ENCODE data around the gene ROR2.

Gene ROR2

GRCh38 chr9:91837981-91838731, 111.9 kb downstream of the ROR2 start:
- no peaks in the 10 kb centered on the region for H3K79me2 ChIP-seq (ENCODE audit: insufficient read depth, low read length)
- no peaks in the 10 kb centered on the region for H3K36me3 ChIP-seq (ENCODE audit: insufficient read depth, low read length)
- no peak overlapping the region for H3K9ac ChIP-seq (ENCODE audit: low read depth, low read length)
- no peak for DNase-seq
- H4K20me1 ChIP-seq (ENCODE audit: insufficient read depth, low read length): no peaks in the 10 kb centered on the region
- no peak overlapping the region for H3K4me2 ChIP-seq (ENCODE audit: insufficient read depth, low read length)
- no peak overlapping the region for H3K4me3 ChIP-seq (ENCODE audit: low read depth in 1 of 2, low read length in 2 of 2)
- no peaks in the 10 kb centered on the region for H3K9me3 ChIP-seq (ENCODE audit: insufficient read depth, low read length, severe bottlenecking)
- H3K4me1 ChIP-seq (ENCODE audit: insufficient read depth, low read length): no peaks in the 10 kb centered on the region
- no peak for ATAC-seq (ENCODE audit: insufficient read depth, low read depth)
- TF ChIP-seq EZH2 (IDR thresholded peaks at IDR 0.05; ENCODE audit: borderline replicate concordance, low read depth, low read length, severe bottlenecking): no peak
- TF ChIP-seq CTCF (IDR thresholded peaks at IDR 0.05; ENCODE audit: borderline replicate concordance, extremely low read depth, low read length, poor library complexity, severe bottlenecking): no peak
- no peak overlapping the region for H3K27ac ChIP-seq (ENCODE audit: low read length)
- H2AFZ ChIP-seq (ENCODE audit: low read depth, low read length): no peak overlapping the region
- no peaks in the 10 kb centered on the region for H3K27me3 ChIP-seq (ENCODE audit: insufficient read depth, low read length, poor library complexity)

- Histone ChIP-seq H3K4me3 (ENCODE audit: low read depth in 1 of 2, low read length in 2 of 2) (no peak overlapping the region), H3K9me3 (ENCODE audit: insufficient read depth, low read length, severe bottlenecking) (no peaks in the 10 kb centered on the region), H3K9ac (ENCODE audit: low read depth, low read length) (no peak overlapping the region), H3K4me1 (ENCODE audit: insufficient read depth, low read length) (no peaks in the 10 kb centered on the region), H3K27me3 (ENCODE audit: insufficient read depth, low read length, poor library complexity) (no peaks in the 10 kb centered on the region), H2AFZ (ENCODE audit: low read depth, low read length) (no peak overlapping the region), H3K36me3 (ENCODE audit: insufficient read depth, low read length) (no peaks in the 10 kb centered on the region), H3K79me2 (ENCODE audit: insufficient read depth, low read length) (no peaks in the 10 kb centered on the region), H3K4me2 (ENCODE audit: insufficient read depth, low read length) (no peak overlapping the region), H3K27ac (ENCODE audit: low read length) (no peak overlapping the region), H4K20me1 (ENCODE audit: insufficient read depth, low read length) (no peaks in the 10 kb centered on the region)
- ATAC-seq (ENCODE audit: insufficient read depth, low read depth) (no peak), DNase-seq (no peak)
- no peak for TF ChIP-seq EZH2 (IDR thresholded peaks at IDR 0.05; ENCODE audit: borderline replicate concordance, low read depth, low read length, severe bottlenecking)
These were observed 113.5 kb downstream of the ROR2 start for GRCh38 chr9:91836515-91836914.

- Histone ChIP-seq H3K9ac (ENCODE audit: low read depth, low read length) (no peak overlapping the region), H3K4me1 (ENCODE audit: insufficient read depth, low read length) (no peaks in the 10 kb centered on the region), H3K79me2 (ENCODE audit: insufficient read depth, low read length) (no peaks in the 10 kb centered on the region), H3K9me3 (ENCODE audit: insufficient read depth, low read length, severe bottlenecking) (no peaks in the 10 kb centered on the region), H3K4me3 (ENCODE audit: low read depth in 1 of 2, low read length in 2 of 2) (no peak overlapping the region), H3K27ac (ENCODE audit: low read length) (no peak overlapping the region), H4K20me1 (ENCODE audit: insufficient read depth, low read length) (no peaks in the 10 kb centered on the region), H3K36me3 (ENCODE audit: insufficient read depth, low read length) (no peaks in the 10 kb centered on the region), H3K4me2 (ENCODE audit: insufficient read depth, low read length) (no peak overlapping the region), H3K27me3 (ENCODE audit: insufficient read depth, low read length, poor library complexity) (no peaks in the 10 kb centered on the region), H2AFZ (ENCODE audit: low read depth, low read length) (no peak overlapping the region)
- no peak for ATAC-seq (ENCODE audit: insufficient read depth, low read depth)
- TF ChIP-seq CTCF (IDR thresholded peaks at IDR 0.05; ENCODE audit: borderline replicate concordance, extremely low read depth, low read length, poor library complexity, severe bottlenecking) (no peak), EZH2 (IDR thresholded peaks at IDR 0.05; ENCODE audit: borderline replicate concordance, low read depth, low read length, severe bottlenecking) (no peak)
- no peak for DNase-seq
These were observed 114.4 kb downstream of the ROR2 start for GRCh38 chr9:91835632-91836031.

GRCh38 chr9:91835216-91835615, 114.8 kb downstream of the ROR2 start:
- no peaks in the 10 kb centered on the region for H3K9me3 ChIP-seq (ENCODE audit: insufficient read depth, low read length, severe bottlenecking)
- DNase-seq (no peak), ATAC-seq (ENCODE audit: insufficient read depth, low read depth) (no peak)
- H3K79me2 ChIP-seq (ENCODE audit: insufficient read depth, low read length): no peaks in the 10 kb centered on the region
- no peak overlapping the region for H3K4me3 ChIP-seq (ENCODE audit: low read depth in 1 of 2, low read length in 2 of 2)
- H3K27me3 ChIP-seq (ENCODE audit: insufficient read depth, low read length, poor library complexity): no peaks in the 10 kb centered on the region
- no peak for TF ChIP-seq CTCF (IDR thresholded peaks at IDR 0.05; ENCODE audit: borderline replicate concordance, extremely low read depth, low read length, poor library complexity, severe bottlenecking)
- no peak for TF ChIP-seq EZH2 (IDR thresholded peaks at IDR 0.05; ENCODE audit: borderline replicate concordance, low read depth, low read length, severe bottlenecking)
- H4K20me1 ChIP-seq (ENCODE audit: insufficient read depth, low read length): no peaks in the 10 kb centered on the region
- H3K9ac ChIP-seq (ENCODE audit: low read depth, low read length): no peak overlapping the region
- no peaks in the 10 kb centered on the region for H3K4me1 ChIP-seq (ENCODE audit: insufficient read depth, low read length)
- no peak overlapping the region for H3K4me2 ChIP-seq (ENCODE audit: insufficient read depth, low read length)
- H3K27ac ChIP-seq (ENCODE audit: low read length): no peak overlapping the region
- H2AFZ ChIP-seq (ENCODE audit: low read depth, low read length): no peak overlapping the region
- no peaks in the 10 kb centered on the region for H3K36me3 ChIP-seq (ENCODE audit: insufficient read depth, low read length)
